ENCODE data around the gene TRAPPC12.

TRAPPC12 gene

GRCh38 chr2:3406501-3406900, 27.0 kb downstream of the TRAPPC12 start:
- no peak for TF ChIP-seq CTCF (IDR thresholded peaks at IDR 0.05; ENCODE audit: borderline replicate concordance, insufficient read depth, low read depth, low read length)
- H3K4me3 ChIP-seq (ENCODE audit: low read depth, low read length), result no peak overlapping the region

- no peak overlapping the region for H3K4me3 ChIP-seq (ENCODE audit: low read depth, low read length)
- no peak for TF ChIP-seq CTCF (IDR thresholded peaks at IDR 0.05; ENCODE audit: borderline replicate concordance, insufficient read depth, low read depth, low read length)
Measured at GRCh38 chr2:3408781-3409180, 29.3 kb downstream of the TRAPPC12 start.

GRCh38 chr2:3409627-3410170, 30.2 kb downstream of the TRAPPC12 start:
- H3K4me3 ChIP-seq (ENCODE audit: low read depth, low read length), result no peak overlapping the region
- no peak for TF ChIP-seq CTCF (IDR thresholded peaks at IDR 0.05; ENCODE audit: borderline replicate concordance, insufficient read depth, low read depth, low read length)

- no peak for TF ChIP-seq CTCF (IDR thresholded peaks at IDR 0.05; ENCODE audit: borderline replicate concordance, insufficient read depth, low read depth, low read length)
- H3K4me3 ChIP-seq (ENCODE audit: low read depth, low read length), result no peak overlapping the region
Measured at GRCh38 chr2:3411103-3411502, 31.6 kb downstream of the TRAPPC12 start.

- no peak overlapping the region for H3K4me3 ChIP-seq (ENCODE audit: low read depth, low read length)
- TF ChIP-seq CTCF (IDR thresholded peaks at IDR 0.05; ENCODE audit: borderline replicate concordance, insufficient read depth, low read depth, low read length), result no peak
Measured at GRCh38 chr2:3413697-3414096, 34.2 kb downstream of the TRAPPC12 start.

GRCh38 chr2:3414133-3414860, 34.8 kb downstream of the TRAPPC12 start:
- no peak for TF ChIP-seq CTCF (IDR thresholded peaks at IDR 0.05; ENCODE audit: borderline replicate concordance, insufficient read depth, low read depth, low read length)
- H3K4me3 ChIP-seq (ENCODE audit: low read depth, low read length), result no peak overlapping the region

- H3K4me3 ChIP-seq (ENCODE audit: low read depth, low read length), result no peak overlapping the region
- TF ChIP-seq CTCF (IDR thresholded peaks at IDR 0.05; ENCODE audit: borderline replicate concordance, insufficient read depth, low read depth, low read length), result no peak
Measured at GRCh38 chr2:3418766-3419404, 39.4 kb downstream of the TRAPPC12 start.

Measured in GM12875 (cell line).